Ovary (tissue), 9 donors: Measurements from ENCODE around the gene SAMD9L. TPM values are rescaled to one million over a fixed set of nuclear protein-coding genes. Genes with fewer than 3 reads are reported as not detected.

ENCODE experiments used
- DNase-seq, 5 donors: peaks; one replicate each; pipeline ENCODE4 v3.0.0-alpha.2; 2019 to 2020
- H3K27ac ChIP-seq, 2 donors: fragments of 200-600 bp; one replicate each; pipeline versions ENCODE4 v1.5.1 to v1.8.0; 2019 to 2022
- H3K27me3 ChIP-seq: fragments of 200-600 bp; one replicate; pipeline ENCODE4 v1.8.0; 2022
- H3K36me3 ChIP-seq: fragments of 200-600 bp; sonication (generic); one replicate; pipeline ENCODE4 v1.5.1; 2019
- H3K4me1 ChIP-seq: one replicate; pipeline ENCODE4 v1.8.1; 2013; ENCODE audit warnings: mild to moderate bottlenecking, moderate library complexity; ENCODE audit not compliant: insufficient read depth
- H3K4me3 ChIP-seq: fragments of 200-600 bp; sonication (generic); one replicate; pipeline ENCODE4 v1.5.1; 2017
- H3K9me3 ChIP-seq, 2 donors: fragments of 200-600 bp in 1 of 2; sonication (generic) in 1 of 2; one replicate each; pipeline versions ENCODE4 v1.5.1 to v1.8.1; 2013 to 2019; ENCODE audit warnings: mild to moderate bottlenecking in 1 of 2, moderate library complexity in 1 of 2
- EP300 ChIP-seq: sonication (generic); formaldehyde crosslinking; IDR thresholded peaks from one replicate; pipeline ENCODE4 v1.6.1; 2017; ENCODE audit warnings: antibody characterized with exemption
- POLR2A ChIP-seq: fragments of 450-650 bp; IDR thresholded peaks from one replicate; pipeline ENCODE4 v1.6.1; 2017; ENCODE audit warnings: antibody characterized with exemption, mild to moderate bottlenecking, moderate library complexity
- WGBS, 3 donors: extraction: QIAGEN DNeasy Blood & Tissue Kit in 1 of 3; methylation state at CpG; one replicate each; pipeline versions ENCODE4 v1.1.5 to v1.1.7; 2013 to 2017; 5-methylcytosine and 5-hydroxymethylcytosine counted together
- intact Hi-C, 4 donors: fragments of 100-400 bp; cut with DNase I; formaldehyde crosslinking; loops; one replicate each; pipeline versions ENCODE4 v1.11.0 to v1.15.1; 2022 to 2023
- polyA plus RNA-seq, 2 donors: library from polyadenylated mRNA; stranded (reverse); fragments of 200-250 nt in 1 of 2; fragments of 350-450 nt in 1 of 2; fragmentation: Illumina TruSeq in 1 of 2; extraction: RNeasy Lipid Tissue Mini Kit (QIAGEN cat#74804) in 1 of 2; gene quantifications; one replicate each; pipeline ENCODE4 v1.2.3, GENCODE V29; 2013 to 2014
- total RNA-seq, 7 donors: library from RNA; depleted of rRNA in 2 of 7; stranded (reverse); fragments of >200 nt in 2 of 7; fragmentation: NEBNext Ultra II Directional in 3 of 7; extraction: Animal tissue kit (Norgen Biotek cat#: 25700) in 3 of 7; gene quantifications; one replicate each; pipeline versions ENCODE4 v1.1.0 to v1.2.4, GENCODE V29; 2016 to 2023
- TF ChIP-seq, protein P1 (sequence below), 3 donors: fragments of 450-650 bp in 2 of 3; fragments of 200-600 bp in 1 of 3; IDR thresholded peaks; one replicate each; pipeline versions ENCODE4 v1.5.1 to v1.8.0; 2016 to 2022; ENCODE audit warnings: antibody characterized with exemption in 3 of 3, mild to moderate bottlenecking in 1 of 3
- donor health status: DM: no; HTN: no; CAD: no; lungs with moderate emphysema.
- donor health status: DM: no; HTN: no; CAD: no.
- donor health status: Bipolar disorder and iron deficiency.
- donor health status: DM: yes; HTN: yes; CAD: no.
- donor health status: DM: no; HTN: no; CAD: no.
- donor health status: DM: yes; HTN: yes; CAD: no.

The SAMD9L gene
- total and polyA plus RNA-seq, 9 donors, result 4.2 to 18.5 (median 8.7) TPM

DNA sequence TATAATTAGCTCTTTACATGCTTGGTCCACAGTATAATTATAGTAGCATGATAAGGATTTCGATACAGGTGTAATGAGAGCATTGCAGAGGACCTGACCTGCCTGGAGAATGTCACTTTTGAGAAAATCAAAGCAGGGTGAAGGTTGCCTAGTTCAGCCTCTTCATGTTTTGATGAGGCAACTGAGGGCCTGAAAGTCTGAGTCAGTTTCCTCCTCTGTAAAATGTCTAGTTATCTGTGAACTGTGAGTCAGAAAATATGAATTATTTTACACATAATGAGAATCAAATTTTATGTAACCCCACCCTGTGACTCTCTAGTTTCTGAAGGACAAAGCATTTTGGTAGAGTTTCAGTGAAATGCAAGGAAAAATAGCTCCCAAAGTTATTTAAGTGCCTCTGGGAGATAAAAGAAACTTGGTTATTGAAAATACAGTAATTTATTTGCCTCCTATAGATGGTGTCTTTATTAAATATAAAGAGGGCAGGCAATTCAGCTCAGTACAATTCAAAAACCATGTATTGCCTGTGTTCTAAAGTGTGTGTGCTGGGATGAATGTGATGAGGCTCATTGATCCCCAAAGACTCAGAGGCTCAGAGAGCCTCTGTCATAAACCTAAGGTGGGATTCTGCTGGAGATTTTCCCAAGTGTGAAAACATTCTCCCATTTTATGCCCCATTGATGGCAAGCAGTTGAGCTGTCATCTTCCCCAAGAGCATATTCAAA, 37.3 kb upstream of the SAMD9L start:
- no peak for DNase-seq
- no peak overlapping the region for H3K4me3 ChIP-seq
- H3K36me3 ChIP-seq, result no peaks in the 10 kb centered on the region
- no peaks in the 10 kb centered on the region for H3K9me3 ChIP-seq
- 47 to 63% (median 53%) methylated on average over 1 of the region's 1 CpG for WGBS, 3 donors
- no peaks in the 10 kb centered on the region for H3K27me3 ChIP-seq
- no peak overlapping the region for H3K27ac ChIP-seq
- intact Hi-C loops, result no loop called here
- no peaks in the 10 kb centered on the region for H3K4me1 ChIP-seq
- TF ChIP-seq, protein P1, sequence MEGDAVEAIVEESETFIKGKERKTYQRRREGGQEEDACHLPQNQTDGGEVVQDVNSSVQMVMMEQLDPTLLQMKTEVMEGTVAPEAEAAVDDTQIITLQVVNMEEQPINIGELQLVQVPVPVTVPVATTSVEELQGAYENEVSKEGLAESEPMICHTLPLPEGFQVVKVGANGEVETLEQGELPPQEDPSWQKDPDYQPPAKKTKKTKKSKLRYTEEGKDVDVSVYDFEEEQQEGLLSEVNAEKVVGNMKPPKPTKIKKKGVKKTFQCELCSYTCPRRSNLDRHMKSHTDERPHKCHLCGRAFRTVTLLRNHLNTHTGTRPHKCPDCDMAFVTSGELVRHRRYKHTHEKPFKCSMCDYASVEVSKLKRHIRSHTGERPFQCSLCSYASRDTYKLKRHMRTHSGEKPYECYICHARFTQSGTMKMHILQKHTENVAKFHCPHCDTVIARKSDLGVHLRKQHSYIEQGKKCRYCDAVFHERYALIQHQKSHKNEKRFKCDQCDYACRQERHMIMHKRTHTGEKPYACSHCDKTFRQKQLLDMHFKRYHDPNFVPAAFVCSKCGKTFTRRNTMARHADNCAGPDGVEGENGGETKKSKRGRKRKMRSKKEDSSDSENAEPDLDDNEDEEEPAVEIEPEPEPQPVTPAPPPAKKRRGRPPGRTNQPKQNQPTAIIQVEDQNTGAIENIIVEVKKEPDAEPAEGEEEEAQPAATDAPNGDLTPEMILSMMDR (IDR thresholded peaks at IDR 0.05), result no peak
- TF ChIP-seq EP300 (no peak), POLR2A (no peak)

DNA sequence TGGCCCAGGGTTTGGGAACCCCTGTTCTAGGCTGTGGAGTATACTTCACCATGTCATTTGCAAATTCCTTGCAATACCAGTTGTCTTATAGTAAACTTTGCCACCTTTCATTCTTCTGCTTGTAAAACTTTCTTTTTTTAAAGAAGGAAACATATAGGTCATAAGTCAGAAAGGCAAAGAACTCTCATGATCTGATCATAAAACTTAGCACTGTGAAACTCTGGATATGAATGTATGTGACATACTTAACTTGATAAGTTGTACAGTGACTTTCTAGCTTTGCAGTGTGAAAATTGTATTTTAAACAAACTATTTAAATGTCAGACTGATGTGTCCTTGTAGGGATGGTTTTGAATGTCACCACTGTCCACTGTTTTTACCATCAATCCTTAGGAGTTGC, 31.0 kb upstream of the SAMD9L start:
- Histone ChIP-seq H3K4me1 (no peaks in the 10 kb centered on the region), H3K9me3 (no peaks in the 10 kb centered on the region), H3K4me3 (no peak overlapping the region), H3K27ac (no peak overlapping the region), H3K27me3 (no peaks in the 10 kb centered on the region), H3K36me3 (no peaks in the 10 kb centered on the region)
- intact Hi-C loops, result no loop called here
- TF ChIP-seq, protein P1 (IDR thresholded peaks at IDR 0.05), result no peak
- TF ChIP-seq EP300 (no peak), POLR2A (no peak)
- DNase-seq, result no peak

DNA sequence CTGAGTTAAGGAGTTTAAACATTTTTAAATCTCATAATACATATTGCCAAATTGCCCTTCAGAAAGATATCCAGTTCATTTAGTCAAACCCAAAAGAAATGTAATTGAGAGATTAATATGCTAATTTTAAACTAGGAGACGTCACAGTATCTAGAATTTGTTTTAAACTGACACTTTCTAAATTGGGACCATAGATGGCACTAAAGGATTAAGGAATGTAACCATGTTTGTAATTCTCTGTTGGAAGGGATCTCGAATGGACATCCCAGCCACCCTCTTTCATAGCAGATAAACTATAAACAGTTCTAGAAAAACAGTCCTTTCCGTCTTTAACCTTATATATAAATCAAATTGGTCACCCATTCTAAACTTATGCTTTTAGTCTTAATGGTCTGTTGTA, 30.0 kb upstream of the SAMD9L start:
- Histone ChIP-seq H3K27me3 (no peaks in the 10 kb centered on the region), H3K36me3 (no peaks in the 10 kb centered on the region), H3K27ac (no peak overlapping the region), H3K9me3 (no peaks in the 10 kb centered on the region), H3K4me3 (no peak overlapping the region), H3K4me1 (no peaks in the 10 kb centered on the region)
- WGBS, 3 donors, result 8 to 25% (median 9%) methylated on average over 3 of the region's 3 CpGs
- DNase-seq, result no peak
- intact Hi-C loops, result no loop called here
- TF ChIP-seq, protein P1 (IDR thresholded peaks at IDR 0.05), result no peak

DNA sequence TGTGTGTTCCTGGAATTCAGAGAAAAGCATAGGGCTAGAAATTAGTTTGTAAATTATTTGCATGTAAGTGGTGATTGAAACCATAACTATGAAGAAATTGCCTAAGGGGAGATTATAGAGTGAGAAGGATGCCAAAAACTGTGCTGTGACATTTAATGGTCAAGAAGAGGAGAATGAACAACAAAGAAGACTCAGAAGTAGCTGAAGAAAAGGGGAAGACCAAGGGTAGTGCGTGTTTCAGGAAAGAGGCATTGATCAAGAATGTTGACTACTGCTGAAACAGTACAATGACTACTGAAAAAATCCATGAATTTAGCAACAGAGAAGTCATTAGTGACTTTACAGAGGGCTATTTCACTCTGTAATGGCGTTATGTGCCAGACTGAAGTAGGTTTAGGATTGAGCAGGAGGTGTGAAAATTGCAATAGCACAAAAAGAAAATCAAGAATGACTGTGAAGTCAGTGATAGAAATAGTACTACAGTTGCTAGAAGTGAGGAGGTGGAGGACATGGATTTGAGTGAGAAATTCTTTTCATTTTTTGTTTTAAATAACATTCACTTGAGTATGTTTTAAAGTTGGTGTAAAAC, 28.9 kb upstream of the SAMD9L start:
- no peak for DNase-seq
- 59 to 75% (median 69%) methylated on average over 2 of the region's 2 CpGs for WGBS, 3 donors
- Histone ChIP-seq H3K27ac (no peak overlapping the region), H3K27me3 (no peaks in the 10 kb centered on the region), H3K4me1 (no peaks in the 10 kb centered on the region), H3K36me3 (no peaks in the 10 kb centered on the region), H3K9me3 (no peaks in the 10 kb centered on the region), H3K4me3 (no peak overlapping the region)
- TF ChIP-seq POLR2A (no peak), EP300 (no peak)
- TF ChIP-seq, protein P1 (IDR thresholded peaks at IDR 0.05), result no peak
- intact Hi-C loops, result no loop called here
